ENCODE results near the gene SLC6A16.
"Not testable (repeated sequence)": the region's sequence is repeated elsewhere in the genome, so short reads cannot be mapped to it uniquely, and the experiment has no call there.

SLC6A16 gene

DNA sequence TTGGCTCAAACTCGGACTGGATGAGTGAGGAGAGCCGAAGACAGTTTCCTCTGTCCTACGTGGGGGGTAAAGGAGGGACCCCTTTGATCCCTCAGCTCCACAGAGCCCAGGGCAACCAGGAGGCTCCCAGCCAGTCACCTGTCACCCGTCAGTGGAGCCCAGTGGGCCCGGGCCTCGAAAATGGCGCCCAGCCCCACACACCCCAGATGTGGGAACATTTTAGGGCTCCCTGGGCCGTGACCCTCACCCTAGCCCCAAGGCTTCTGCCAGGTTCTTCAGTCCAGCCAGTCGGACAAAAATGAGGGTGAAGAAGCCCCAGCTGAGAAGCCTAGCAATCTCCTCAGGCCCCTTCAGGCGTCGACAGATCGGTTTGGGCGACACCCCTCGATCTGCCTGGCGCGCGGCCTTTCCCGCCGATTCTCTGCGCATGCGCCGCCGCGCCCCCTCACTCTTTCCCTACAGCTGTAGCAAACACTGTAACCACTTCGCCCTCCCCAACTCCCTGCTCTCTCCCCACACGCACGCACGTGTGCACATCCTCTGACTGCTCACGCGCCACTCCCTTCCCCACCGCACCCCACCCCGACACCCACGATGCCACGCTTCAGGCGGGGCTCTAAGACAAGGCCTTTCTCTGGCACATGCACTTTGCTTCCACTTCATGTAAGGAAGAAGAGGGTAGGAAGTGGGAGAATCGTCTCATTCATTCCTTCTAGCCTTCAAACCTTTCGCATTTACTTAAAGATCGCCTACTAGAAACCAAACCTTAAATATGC is at the start of gene SLC6A16:
TSS of gene SLC6A16 (minus strand) at position 391 of the 776 bp plus-strand sequence. CDS start 13,844 bp downstream, outside the sequence.
- no peak for DNase-seq (ENCODE audit: low read depth, low spot score)

DNA sequence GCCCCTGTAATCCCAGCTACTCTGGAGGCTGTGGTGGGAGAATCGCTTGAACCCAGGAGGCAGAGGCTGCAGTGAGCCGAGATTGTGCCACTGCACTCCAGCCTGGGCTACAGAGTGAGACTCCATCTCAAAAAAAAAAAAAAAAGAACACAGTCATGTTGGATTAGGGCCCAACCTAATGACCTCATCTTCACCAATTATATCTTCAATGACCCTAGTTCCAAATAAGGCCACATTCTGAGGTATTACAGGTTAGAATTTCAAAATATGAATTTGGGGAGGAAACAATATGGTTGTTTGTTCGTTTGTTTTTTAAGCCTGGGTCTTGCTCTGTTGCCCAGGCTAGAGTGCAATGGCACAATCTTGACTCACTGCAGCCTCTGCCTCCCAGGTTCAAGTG is 48.2 kb upstream of the SLC6A16 start:
- not testable (repeated sequence) for DNase-seq (ENCODE audit: low read depth, low spot score)

DNA sequence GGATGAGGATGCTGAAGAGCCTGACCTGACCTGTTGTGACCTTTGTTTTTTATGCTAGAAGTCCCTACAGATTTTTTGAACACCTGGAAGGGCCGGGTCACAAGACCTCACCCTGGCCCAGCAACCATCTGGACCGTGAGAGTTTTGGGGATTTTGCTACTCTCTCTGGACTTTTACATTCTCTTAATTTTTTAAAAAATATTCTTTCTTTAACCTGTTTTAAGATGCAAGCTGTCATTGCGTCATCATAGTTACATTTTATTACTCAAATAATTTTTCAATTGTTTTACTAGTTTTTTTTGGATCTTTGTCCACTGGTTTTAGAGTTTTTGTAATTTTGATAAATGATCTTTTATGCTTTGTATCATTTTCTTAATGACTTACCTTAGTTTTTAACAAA is 46.2 kb upstream of the SLC6A16 start:
- no peak for DNase-seq (ENCODE audit: low read depth, low spot score)

DNA sequence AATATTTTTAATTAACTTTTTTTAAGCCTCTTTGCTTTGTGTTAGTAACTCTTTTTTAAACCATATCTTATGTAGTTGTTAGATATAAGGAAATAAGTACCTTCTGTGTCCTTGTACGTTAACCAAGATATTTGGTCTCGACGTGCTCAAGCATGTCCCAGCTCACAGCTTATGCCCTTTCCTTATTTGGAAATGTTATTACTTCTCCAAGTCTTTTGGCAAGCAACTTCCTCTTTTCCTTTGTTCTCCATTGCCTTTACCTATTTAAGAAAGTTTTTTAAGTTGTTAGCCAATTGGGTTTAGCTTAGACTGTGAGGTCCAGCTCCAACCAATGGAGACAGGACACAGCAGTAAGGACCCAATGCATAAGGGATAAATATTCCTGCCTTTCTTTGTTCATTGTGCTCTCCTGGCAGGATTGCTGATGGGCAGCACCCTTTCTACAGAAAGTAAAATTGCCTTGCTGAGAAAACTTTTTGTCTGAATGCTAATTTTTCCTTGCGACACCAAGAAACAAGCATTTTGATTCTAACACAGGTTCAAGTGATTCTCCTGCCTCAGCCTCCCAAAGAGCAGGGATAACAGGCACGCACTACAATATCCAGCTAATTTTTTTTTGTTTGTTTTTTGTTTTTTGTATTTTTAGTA is 43.8 kb upstream of the SLC6A16 start:
- DNase-seq (ENCODE audit: low read depth, low spot score), result no peak

DNA sequence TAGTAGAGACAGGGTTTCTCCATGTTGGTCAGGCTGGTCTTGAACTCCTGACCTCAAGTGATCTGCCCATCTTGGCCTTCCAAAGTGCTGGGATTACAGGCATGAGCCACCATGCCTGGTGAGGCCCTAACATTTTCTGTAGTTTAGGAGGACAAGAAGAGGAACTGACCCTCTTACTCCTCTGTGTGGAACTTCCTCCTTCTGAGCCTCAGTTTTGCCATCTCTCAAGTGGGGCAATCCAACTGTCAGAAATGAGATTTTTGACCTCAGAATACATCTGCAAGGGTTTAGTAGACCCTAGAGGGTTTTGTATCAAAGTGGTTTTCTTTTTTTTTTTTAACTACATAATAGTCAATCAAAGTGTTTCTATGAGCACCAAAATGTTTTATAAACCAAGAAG is 41.1 kb upstream of the SLC6A16 start:
- DNase-seq (ENCODE audit: low read depth, low spot score), result no peak

DNA sequence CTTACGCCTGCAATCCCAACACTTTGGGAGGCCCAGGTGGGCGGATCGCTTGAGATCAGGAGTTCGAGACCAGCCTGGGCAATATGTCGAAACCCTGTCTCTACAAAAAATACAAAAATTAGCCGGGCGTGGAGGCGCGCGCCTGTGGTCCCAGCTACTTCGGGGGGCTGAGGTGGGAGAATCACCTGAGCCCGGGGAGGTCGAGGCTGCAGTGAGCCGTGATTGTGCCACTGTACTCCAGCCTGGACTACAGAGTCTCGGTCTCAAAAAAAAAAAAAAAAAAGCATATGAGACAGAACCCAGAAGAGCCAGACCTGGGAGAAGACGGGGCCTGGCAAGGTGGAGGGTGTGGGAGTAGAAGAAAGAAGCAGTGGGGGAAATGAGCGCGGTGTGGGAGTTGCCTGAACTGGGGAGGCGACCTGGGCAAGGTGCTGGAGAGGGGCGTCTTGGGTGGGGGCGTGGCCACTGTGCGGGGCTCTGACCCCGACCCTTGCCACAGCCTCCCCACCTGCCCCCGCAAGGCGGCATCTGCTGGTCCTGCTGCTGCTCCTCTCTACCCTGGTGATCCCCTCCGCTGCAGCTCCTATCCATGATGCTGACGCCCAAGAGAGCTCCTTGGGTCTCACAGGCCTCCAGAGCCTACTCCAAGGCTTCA is 39.2 kb upstream of the SLC6A16 start:
- DNase-seq (ENCODE audit: low read depth, low spot score), result no peak

DNA sequence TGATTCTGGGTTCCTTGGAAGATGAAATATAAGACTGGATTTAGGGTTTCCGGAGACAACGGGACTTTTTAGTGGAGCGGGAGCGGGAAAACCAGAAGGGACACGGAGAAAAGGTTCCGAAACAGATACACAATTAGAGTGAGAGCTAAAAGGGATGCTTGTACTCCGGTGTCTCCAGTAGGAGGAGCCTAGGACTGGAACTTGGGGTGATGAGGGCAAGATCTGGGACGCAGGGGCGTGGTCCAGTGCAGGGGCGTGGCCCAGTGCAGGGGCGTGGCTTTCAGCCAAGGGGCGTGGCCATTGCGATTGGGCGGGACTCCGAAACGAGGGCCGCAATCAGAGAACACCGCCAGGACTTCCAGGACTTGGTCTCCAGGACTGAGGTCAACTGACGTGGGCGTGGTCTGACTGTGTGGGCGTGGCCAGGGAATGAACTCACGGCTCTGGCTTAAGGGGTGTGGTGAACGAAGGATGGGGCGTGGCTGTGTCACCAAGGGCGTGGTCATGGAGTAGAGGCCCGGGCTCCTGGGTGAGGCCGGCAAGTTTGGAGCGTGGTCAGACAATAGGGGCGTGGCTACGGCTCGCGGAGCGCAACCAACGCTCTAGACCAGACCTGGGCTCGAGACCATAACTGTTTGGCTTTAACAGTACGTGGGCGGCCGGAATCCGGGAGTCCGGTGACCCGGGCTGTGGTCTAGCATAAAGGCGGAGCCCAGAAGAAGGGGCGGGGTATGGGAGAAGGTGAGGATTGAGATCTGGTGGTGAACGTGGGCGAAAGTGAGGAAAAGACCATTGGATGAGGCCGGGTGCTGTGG is 38.5 kb upstream of the SLC6A16 start, which contains the start of gene DKKL1:
TSS of gene DKKL1 (plus strand) at position 610 of the 815 bp plus-strand sequence. CDS start at position 732, 122 bp downstream.
- DNase-seq (ENCODE audit: low read depth, low spot score), result peak; percentile 98

DNA sequence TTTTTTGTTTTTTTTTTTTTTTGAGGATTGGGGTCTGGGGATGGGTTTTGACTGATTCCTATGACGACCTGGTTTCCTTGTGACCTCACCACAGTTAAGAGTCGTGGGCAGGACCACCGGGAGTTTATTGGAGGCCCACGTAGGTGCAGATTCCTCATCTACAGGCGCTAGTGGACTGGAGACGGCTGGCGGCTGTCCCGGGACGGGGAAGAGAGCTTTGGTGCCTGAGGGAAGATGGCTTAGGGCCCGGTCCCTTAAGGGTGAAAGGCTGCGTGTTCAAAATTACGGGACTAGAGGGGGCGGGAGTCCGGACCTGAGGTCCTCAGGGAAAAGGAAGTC is 37.9 kb upstream of the SLC6A16 start:
- no peak for DNase-seq (ENCODE audit: low read depth, low spot score)

DNA sequence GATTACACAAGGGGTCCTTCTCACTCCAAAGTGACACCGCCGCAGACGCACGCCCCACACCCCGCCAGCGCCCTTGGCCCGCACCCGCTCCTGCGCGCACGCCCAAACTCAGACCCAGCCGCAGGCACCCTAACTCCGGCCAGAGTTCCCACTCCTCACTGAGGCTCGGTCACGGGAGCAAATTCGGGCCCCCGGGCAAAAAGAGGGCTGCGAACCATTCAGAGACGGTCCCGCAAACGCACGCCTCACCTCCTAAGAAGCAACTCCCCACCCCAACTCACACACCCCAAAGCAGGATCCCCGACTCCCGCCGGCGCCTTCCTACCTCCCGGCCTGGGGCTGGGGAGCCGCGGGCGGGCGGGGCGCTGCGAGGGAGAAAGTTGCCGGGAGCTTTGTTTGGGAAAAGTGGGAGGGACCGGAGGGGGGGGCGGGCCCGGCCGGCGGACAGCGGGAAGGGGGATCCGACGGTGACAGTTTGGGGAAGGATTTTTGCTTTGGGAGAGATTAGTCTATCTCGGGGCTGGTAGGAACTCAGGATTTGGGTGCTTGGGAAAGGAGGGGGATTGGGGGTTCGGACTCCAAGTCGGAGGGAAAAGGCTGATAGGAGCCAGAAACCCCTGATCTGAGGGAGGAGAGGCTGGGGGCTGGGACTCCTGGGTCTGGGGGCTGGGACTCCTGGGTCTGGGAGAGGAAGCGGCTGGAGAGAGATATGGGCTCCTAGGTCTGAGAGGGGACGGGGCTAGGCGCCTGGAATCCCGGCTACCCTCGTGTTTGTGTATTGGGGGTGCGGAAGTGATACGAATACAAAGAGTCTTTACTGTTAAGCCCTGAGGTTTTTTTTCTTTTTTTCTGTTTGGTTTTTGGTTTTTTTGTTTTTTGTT is 37.3 kb upstream of the SLC6A16 start, which contains the start of gene TEAD2:
TSS of gene TEAD2 (minus strand) at position 369 of the 881 bp plus-strand sequence. CDS start 2,341 bp downstream, outside the sequence.
- no peak for DNase-seq (ENCODE audit: low read depth, low spot score)

DNA sequence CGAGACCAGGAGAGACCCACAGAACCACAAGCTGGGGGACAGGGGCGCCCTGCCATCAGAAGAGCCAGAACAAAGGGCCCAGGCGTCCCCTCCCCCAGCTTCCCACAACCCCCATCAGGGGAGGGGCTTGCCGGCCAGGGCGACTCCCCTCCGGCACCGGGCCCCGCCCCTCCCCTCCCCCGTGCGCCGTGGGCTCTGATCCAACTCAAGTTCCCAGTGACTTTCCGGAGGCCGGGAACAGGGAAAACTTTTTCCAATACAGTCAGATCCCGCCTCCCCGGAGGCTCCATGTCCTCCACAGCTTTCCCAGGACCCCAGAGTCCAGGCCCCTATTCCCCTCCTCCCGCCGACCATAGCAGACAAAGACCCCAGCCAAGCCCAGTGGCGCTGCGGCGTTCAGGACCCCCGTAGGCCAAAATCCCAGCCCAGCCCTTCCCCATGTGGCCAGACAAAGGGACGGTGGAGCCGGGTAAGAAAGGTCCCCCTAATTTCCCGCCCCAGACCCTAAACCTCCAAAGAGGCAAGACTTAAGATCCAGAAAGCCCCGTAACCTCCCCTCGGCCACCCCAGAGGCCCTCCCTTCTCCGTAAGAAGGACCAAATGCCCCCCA is 36.6 kb upstream of the SLC6A16 start:
- DNase-seq (ENCODE audit: low read depth, low spot score), result no peak

DNA sequence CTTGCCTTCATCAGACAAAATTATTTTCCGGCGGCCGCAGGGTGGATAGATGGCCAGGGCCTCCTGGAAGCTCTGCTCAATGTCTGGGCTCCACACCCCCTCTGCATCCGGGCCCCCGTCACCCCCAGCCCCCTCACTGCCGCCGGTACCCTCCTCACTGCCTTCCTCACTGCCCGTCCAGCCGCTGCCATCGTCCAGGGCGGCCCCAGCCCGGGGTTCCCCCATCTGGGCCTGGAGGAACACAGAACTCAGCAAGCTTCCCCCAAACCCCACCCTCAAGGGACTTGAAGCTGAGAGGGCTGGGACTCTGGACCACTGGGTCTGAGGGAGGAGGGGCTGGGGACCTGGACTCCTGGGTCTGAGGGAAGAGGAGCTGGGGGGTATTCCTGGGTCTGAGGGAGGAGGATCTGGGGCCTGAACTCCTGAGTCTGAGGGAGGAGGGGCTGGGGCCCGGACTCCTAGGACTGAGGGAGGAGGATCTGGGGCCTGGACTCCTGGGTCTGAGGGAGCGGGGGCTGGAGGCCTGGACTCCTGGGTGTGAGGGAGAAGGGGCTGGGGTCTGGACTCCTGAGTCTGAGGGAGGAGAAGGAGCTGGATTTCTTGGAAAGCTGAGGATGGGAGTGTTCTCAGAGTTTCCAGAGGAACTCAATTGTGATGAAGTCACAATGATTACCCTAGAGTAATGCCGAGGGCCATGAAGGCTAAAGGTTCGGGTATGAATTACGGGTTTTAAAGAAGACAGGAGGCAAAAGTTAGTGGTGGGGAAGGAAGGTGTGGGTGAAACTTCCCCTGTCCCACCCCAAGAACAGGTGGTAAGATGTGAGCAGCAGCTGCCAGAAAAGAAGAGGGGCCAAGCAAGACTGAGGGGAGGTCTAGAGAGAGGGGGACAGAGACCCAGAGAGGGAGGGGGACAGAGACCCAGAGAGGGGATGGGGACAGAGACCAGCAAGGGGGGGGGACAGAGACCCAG is 35.1 kb upstream of the SLC6A16 start:
- DNase-seq (ENCODE audit: low read depth, low spot score), result no peak

DNA sequence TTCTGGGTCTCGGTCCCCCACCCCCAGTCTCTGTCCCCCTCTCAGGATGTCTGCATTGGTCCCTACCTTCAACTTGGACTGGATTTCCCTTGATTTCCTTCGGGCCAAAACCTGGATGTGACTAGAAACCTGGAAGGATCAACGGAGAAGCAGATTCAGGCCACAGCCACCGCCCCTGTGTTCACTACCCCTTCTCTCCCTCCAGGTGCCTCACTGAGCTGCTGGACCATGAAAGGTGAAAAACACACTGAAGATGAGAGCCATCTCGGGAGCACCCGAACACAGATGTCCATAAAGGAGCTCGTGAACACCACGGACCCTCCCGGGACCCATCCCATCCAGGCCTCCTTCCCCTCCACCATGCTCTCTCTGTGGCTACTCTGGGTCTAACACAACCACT is 32.2 kb upstream of the SLC6A16 start:
- DNase-seq (ENCODE audit: low read depth, low spot score), result no peak

DNA sequence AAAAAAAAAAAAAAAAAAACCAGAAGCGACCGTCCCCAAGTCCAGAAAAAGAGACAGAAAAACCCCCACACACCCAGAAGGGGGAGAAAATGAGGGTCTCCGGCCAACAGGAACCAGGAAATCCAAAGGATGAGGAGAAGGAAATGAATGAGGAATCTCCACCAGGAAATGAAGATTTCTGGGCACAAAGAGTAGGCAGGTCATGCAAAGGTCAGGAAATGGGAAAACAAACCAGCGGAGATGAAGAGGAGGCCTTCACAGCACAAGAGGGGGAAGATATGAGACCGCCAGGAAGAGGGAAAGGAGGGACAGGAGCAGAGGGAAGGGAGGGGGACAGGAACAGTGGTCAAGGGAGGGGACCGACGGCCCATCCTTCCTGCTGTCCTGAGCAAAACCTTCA is 31.4 kb upstream of the SLC6A16 start:
- no peak for DNase-seq (ENCODE audit: low read depth, low spot score)

DNA sequence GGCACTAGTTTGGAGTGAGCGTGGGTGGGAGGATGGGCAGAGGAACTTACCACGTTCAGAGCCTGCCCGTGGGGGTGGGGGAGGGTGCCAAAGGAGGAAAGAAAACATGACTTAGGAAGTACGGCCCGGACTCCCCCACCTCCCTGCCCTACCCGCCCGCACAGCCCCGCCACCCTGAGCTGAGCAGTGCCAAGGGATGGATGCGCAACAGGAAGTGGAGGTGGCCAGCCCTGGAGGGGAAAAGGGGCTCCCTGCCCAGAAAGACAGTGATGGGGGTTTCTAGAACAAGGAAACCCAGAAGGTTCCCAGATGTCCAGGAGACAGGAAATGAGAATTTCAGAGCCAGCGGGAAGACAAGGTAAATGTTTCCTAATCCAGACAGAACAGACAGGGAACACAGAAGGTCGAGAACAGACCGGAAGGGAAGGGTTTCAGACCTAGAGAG is 30.9 kb upstream of the SLC6A16 start:
- no peak for DNase-seq (ENCODE audit: low read depth, low spot score)

DNA sequence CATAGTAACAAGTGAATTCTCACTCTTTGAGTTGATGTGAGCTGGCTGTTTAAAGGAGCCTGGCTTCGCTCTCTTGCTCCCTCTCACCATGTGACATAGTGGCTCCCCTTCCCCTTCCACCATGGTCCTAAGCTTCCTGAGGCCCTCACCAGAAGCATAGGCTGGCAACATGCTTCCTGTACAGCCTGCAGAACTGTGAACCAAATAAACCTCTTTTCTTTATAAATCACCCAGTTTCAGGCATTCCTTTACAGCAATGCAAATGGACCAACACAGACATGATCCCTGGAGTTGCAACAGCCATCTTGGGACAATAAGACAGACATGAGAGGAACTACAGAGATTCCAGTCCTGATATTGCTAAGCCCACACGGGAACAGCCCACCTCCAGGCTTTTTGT is 24.6 kb upstream of the SLC6A16 start:
- no peak for DNase-seq (ENCODE audit: low read depth, low spot score)

DNA sequence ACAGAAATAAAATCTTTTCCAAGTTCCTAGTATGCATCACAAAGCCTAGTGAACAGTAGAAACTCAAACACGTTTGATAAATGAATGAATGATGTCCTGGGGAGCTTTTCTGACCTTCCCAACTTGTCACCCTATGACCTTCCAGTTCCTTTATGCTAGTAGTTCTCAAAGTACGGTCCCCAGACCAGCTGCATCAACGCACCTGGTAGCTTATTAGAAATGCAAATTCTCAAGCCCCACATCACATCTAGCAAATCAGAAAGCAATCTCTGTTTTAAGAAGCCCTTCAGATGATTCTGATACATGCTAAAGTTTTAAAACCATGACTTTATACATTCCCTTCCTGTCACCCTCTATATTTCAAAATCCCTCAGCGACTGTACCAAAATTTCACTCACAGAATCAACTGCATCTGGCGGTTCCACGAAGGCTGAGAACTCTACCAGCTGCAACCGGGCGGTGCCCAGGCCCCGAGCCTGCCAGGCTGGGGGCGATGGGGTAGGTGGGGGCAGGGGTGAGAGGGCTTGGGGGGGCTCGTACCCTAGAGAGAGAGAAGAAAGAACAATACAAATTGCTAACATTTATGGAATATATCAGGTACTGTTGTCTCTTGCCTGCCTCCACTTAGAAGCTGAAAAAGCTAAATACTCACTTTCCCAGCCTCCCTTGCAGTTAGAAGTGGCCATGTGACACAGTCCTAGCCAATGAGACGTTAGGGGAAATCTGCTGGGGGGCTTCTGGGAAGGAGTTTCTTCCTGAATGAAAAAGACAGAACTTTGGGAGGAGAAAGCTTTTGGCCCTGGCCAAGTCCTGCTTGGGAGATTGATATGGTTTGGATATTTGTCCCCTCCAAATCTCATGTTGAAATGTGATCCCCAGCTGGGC is 23.6 kb upstream of the SLC6A16 start:
- DNase-seq (ENCODE audit: low read depth, low spot score), result no peak

DNA sequence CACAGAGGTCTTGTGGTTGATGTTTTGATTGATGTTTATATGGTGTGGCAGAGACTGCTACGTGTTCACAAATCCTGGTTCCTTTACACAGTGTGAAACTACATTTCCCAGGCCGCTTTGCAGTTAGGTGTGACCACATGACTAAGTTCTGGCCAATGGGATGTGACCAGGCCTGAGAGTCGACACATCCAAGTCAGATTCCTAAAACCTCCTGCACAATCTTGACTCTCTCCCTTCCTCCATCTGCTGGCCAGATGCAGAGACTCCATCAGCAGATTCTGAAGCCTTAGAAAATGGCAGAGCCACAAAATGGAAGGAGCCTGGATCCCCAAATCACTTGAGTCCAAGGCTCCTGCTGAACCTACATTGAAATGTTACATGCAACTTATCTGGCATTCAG is 22.8 kb upstream of the SLC6A16 start:
- DNase-seq (ENCODE audit: low read depth, low spot score), result no peak

DNA sequence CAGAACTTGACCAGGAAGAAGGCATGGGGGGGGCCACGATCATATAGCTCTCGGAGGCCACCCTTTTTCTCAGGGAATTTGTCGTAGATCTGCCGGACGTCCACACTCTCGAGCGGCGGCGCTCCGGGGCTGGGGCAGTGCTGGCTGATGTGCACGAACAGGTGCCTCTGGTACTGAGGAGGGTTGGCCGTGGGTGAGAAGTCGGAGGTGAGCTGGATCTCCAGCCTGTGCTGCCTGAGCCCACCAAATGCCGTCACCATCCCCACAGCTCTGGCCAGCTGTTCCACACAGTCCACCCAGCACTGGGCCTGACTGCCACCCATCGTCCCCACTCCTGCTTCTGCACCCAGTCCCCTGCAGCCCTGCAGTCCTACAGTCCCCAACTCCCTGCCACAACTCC is 22.2 kb upstream of the SLC6A16 start:
- no peak for DNase-seq (ENCODE audit: low read depth, low spot score)
